ENCODE data around the gene SRPK1. TPM values are rescaled to one million over a fixed set of nuclear protein-coding genes. Genes with fewer than 3 reads are reported as not detected.
"Not testable (repeated sequence)": the region's sequence is repeated elsewhere in the genome, so short reads cannot be mapped to it uniquely, and the experiment has no call there.

Gene SRPK1
- total RNA-seq, 2 experiments from 2014 or later: 100 to 118 TPM

DNA sequence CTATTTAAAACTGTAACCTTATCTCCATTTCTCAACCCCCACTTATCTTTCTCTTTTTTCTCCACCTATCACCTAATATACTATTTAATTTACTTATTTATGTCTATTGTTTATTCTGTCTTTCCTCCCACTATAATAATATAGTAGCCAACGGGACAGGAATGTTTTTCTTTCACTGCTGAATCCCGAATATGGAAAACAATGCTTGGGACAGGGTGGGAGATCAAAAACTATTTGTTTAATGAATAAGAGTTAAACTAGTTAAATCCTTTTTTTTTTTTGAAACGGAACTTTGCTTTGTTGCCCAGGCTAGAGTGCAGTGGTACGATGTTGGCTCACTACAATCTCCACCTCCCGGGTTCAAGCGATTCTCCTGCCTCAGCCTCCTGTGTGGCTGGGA lies 6.4 kb downstream of the SRPK1 start:
- DNase-seq: no peak
- no peak overlapping the region for H3K4me3 Mint-ChIP-seq
- no peaks in the 10 kb centered on the region for H3K27me3 Mint-ChIP-seq
- no peak for ATAC-seq
- no peak overlapping the region for H3K27ac Mint-ChIP-seq
- ChIA-PET POLR2A (no interaction called here), CTCF (no interaction called here)
- intact Hi-C loops (cut with DNase I, micrococcal nuclease): no loop called here
- peaks cover 63% of the 10 kb centered on the region for H3K36me3 Mint-ChIP-seq (ENCODE audit: low read depth)
- H3K9me3 Mint-ChIP-seq (ENCODE audit: low read depth): peaks cover 9% of the 10 kb centered on the region
- peaks cover 23% of the 10 kb centered on the region for H3K4me1 Mint-ChIP-seq

DNA sequence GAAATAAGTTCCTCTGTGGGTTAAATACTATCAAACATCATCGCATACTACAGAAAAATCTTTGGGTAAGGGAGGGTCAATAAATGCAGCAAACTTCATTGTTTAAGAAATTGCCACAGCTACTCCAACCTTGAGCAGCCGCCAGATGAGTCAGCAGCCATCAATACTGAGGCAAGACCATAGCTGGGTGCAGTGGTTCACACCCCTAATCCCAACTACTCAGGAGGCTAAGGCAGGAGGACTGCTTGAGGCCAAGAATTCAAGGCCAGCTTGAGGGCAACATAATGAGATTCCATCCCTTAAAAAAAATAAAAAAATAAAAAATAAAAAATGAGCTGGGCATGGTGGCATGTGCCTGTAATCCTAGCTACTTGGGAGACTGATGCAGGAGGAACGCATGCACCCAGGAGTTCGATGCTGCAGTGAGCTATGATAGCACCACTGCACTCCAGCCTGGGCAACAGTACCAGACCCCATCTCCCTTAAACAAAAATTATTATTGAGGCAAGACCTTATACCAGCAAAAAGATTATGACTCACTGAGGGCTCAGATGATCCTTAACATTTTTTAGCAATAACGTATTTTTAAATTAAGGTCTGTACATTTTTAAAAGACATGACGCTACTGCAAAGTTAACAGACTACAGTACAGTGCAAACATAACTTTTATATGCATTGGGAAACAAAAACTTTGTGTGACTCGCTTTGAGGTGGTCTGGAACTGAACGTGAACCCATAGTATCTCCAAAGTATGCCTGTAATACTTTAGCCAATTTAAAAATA lies 8.8 kb downstream of the SRPK1 start:
- Mint-ChIP-seq H3K4me1 (peaks cover 2% of the 10 kb centered on the region), H3K9me3 (ENCODE audit: low read depth) (peaks cover 23% of the 10 kb centered on the region), H3K27me3 (no peaks in the 10 kb centered on the region), H3K4me3 (no peak overlapping the region), H3K36me3 (ENCODE audit: low read depth) (peaks cover 66% of the 10 kb centered on the region), H3K27ac (no peak overlapping the region)
- ChIA-PET CTCF (interaction anchor here (0.6 to 1.3 kb wide), 3 partner anchors 8 to 29 kb away, joined by 3 read pairs; no protein-coding TSS in a partner anchor), POLR2A (interaction anchor here (0.6 to 0.8 kb wide), 4 partner anchors 9 to 570 kb away, joined by 3 to 7 read pairs (median 4); partner anchors contain the start of gene SRPK1)
- ATAC-seq (no peak), DNase-seq (no peak)
- intact Hi-C loops (cut with DNase I, micrococcal nuclease): no loop called here

DNA sequence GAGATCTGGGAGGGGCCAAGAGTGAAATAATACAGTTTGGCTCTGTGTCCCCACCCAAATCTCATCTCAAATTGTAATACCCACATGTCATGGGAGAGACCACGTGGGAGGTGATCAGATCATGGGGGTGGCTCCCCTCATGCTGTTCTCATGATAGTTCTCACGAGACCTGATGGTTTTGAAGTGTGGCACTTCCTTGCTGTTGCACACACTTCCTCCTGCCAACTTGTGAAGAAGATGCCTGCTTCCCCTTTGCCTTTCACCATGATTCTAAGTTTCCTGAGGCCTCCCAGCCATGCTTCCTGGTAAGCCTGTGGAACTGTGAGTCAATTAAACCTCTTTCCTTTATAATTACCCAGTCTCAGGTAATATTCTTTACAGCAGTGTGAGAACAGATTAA lies 11.3 kb downstream of the SRPK1 start:
- H3K27ac Mint-ChIP-seq; DNase-seq; intact Hi-C loops (cut with DNase I, micrococcal nuclease); H3K4me3 Mint-ChIP-seq; H3K27me3 Mint-ChIP-seq; CTCF ChIA-PET; ATAC-seq: not testable (repeated sequence)
- peaks cover 12% of the 10 kb centered on the region for H3K4me1 Mint-ChIP-seq
- peaks cover 23% of the 10 kb centered on the region for H3K9me3 Mint-ChIP-seq (ENCODE audit: low read depth)
- peaks cover 70% of the 10 kb centered on the region for H3K36me3 Mint-ChIP-seq (ENCODE audit: low read depth)
- POLR2A ChIA-PET: interaction anchor here (1.2 kb wide), 1 partner anchor 7 kb away, joined by 3 read pairs; no protein-coding TSS in a partner anchor

DNA sequence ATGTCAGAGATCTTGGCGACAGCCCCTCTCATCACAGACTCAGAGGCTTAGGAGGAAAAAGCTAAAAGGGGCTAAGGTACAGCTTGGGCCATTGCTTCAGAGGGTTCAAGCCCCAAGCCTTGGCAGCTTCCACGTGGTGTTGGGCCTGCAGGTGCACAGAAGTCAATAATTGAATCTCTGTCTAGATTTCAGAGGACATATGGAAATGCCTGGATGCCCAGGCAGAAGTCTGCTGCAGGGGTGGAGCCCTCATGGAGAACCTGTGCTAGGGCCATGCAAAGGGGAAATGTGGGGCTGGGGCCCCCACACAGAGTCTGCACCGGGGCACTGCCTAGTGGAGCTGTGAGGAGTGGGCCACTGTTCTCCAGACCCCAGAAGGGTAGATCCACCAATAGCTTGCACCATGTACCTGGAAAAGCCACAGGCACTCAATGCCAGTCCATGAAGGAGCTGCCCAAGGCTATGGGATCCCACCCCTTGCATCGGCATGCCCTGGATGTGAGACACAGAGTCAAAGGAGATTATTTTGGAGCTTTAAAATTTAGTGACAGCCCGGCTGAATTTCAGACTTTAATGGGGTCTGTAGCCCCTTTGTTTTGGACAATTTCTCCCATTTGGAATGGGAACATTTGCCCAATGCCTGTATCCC lies 12.0 kb downstream of the SRPK1 start:
- POLR2A ChIA-PET: interaction anchor here (1.2 kb wide), 1 partner anchor 8 kb away, joined by 3 read pairs; no protein-coding TSS in a partner anchor
- ATAC-seq; H3K4me3 Mint-ChIP-seq; intact Hi-C loops (cut with DNase I, micrococcal nuclease); H3K27ac Mint-ChIP-seq; H3K27me3 Mint-ChIP-seq; CTCF ChIA-PET: not testable (repeated sequence)
- peaks cover 68% of the 10 kb centered on the region for H3K36me3 Mint-ChIP-seq (ENCODE audit: low read depth)
- peak; percentile 13 for DNase-seq
- peaks cover 23% of the 10 kb centered on the region for H3K9me3 Mint-ChIP-seq (ENCODE audit: low read depth)
- peaks cover 12% of the 10 kb centered on the region for H3K4me1 Mint-ChIP-seq

DNA sequence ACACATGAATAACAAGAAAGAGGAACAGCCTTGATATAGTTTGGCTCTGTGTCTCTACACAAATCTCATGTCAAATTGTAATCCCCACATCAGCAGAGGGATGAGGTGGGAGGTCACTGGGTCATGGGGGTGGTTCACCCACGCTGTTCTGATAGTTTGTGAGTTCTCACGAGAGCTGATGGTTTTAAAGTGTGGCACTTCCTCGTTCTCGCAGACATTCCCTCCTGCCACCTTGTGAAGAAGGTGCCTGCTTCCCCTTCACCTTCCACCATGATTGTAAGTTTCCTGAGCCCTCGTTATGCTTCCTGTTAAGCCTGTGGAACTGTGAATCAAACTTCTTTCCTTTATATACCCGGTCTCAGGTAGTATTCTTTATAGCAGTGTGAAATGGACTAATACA lies 13.1 kb downstream of the SRPK1 start:
- intact Hi-C loops (cut with DNase I, micrococcal nuclease): no loop called here
- no peak for DNase-seq
- H3K9me3 Mint-ChIP-seq (ENCODE audit: low read depth): peaks cover 23% of the 10 kb centered on the region
- POLR2A ChIA-PET: interaction anchor here (0.6 kb wide), 1 partner anchor 222 kb away, joined by 4 read pairs; no protein-coding TSS in a partner anchor
- CTCF ChIA-PET: no interaction called here
- H3K4me3 Mint-ChIP-seq: no peak overlapping the region
- H3K27ac Mint-ChIP-seq: no peak overlapping the region
- no peaks in the 10 kb centered on the region for H3K27me3 Mint-ChIP-seq
- H3K36me3 Mint-ChIP-seq (ENCODE audit: low read depth): peaks cover 60% of the 10 kb centered on the region
- peaks cover 12% of the 10 kb centered on the region for H3K4me1 Mint-ChIP-seq
- ATAC-seq: no peak

DNA sequence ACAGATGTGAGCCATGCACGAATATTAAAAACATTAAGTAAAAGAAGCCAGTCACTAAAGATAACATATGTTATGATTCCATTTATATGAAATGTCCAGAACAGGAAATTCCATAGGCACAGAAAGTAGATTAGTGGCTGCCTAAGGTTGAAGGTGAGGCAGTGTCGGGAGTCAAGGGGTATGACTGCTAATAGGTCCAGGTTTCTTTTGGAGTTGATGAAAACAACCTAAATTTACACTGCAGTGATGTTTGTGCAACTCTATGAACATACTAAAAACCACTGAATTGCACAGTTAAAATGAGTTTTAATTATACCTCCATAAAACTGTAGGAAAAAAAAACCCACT lies 14.4 kb downstream of the SRPK1 start:
- Mint-ChIP-seq H3K9me3 (ENCODE audit: low read depth) (peaks cover 23% of the 10 kb centered on the region), H3K27ac (no peak overlapping the region), H3K4me1 (peaks cover 12% of the 10 kb centered on the region), H3K4me3 (no peak overlapping the region), H3K36me3 (ENCODE audit: low read depth) (peaks cover 50% of the 10 kb centered on the region), H3K27me3 (no peaks in the 10 kb centered on the region)
- intact Hi-C loops (cut with DNase I, micrococcal nuclease): no loop called here
- DNase-seq: no peak
- ChIA-PET POLR2A (no interaction called here), CTCF (no interaction called here)
- ATAC-seq: no peak

DNA sequence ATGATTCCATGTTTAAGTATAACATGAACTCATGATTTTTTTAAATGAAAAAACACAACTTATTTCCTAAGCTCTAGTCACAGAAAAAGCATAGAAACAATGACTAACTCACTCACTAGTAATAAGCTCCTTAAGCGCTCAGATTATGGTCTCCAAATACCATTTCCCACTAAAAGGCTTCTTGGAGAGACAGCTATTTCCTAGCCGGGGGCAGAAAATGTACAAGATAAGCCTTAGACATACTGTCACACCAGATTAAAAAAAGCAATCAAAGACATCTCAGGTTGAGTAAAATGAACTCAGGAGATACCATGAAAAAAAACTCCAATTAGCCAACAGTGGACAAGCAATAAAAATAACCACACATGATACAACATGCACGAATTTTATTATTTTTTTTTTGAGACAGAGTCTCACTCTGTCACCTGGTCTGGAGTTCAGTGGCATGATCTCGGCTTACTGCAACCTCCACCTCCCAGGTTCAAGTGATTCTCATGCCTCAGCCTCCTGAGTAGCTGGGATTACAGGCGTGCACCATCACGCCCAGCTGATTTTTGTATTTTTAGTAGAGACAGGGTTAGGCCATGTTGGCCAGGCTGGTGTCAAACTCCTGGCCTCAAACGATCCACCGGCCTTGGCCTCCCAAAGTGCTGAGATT lies 14.9 kb downstream of the SRPK1 start:
- no peak for DNase-seq
- peaks cover 20% of the 10 kb centered on the region for H3K9me3 Mint-ChIP-seq (ENCODE audit: low read depth)
- ChIA-PET POLR2A (interaction anchor here (0.9 kb wide), 1 partner anchor 12 kb away, joined by 3 read pairs; no protein-coding TSS in a partner anchor), CTCF (no interaction called here)
- peaks cover 50% of the 10 kb centered on the region for H3K36me3 Mint-ChIP-seq (ENCODE audit: low read depth)
- intact Hi-C loops (cut with DNase I, micrococcal nuclease): no loop called here
- peaks cover 12% of the 10 kb centered on the region for H3K4me1 Mint-ChIP-seq
- no peak overlapping the region for H3K4me3 Mint-ChIP-seq
- peak; percentile 23 for ATAC-seq
- H3K27ac Mint-ChIP-seq: no peak overlapping the region
- H3K27me3 Mint-ChIP-seq: no peaks in the 10 kb centered on the region

DNA sequence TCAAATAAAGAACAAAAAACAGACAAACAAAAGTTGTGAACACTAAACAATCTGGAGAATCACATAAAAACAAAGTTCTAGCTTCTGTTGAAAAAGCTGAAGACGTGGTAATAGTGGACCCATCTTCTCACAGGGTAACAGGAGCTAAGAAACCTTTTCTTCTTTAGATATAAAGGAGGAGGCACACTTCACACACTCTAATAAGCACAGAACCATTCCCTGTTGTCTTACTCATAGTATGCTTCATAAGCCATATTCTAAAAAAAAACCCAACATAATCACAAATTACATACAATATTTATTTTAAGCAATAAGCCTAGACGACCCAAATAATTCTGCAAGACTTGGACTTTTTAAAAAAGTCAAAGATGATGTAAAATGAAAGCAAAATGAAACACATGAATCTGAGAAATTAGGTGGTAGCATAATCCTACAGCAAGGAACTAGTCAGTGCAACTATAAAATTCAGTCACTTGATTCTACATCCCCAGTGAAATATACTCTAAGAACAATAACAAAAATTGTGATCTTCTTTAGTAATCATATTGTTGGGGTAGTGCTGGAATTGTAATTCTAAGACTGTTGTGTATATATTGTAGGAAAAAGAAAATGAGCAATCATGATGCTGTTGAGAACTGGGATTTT lies 15.6 kb downstream of the SRPK1 start:
- H3K27ac Mint-ChIP-seq: no peak overlapping the region
- peak; percentile 65 for ATAC-seq

DNA sequence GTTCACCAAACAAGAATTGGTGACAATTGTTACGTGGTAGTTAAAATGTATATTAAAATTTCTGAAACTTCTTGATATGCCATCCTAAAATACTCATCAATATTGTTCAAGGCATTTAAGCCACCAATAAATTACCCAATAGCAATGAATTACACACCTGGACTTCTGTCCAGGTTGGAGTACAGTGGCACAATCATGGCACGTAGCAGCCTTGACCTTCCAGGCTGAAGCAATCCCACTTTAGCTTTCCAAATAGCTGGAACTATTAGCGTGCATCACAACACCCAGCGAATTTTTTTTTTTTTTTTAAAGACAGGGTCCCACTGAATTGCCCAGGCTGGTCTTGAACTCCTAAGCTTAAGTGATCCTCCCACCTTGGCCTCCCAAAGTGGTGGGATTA lies 17.2 kb downstream of the SRPK1 start:
- H3K36me3 Mint-ChIP-seq (ENCODE audit: low read depth): peaks cover 44% of the 10 kb centered on the region

More for the DNA sequence above, 15.6 kb downstream of the SRPK1 start:
- no peak overlapping the region for H3K4me3 Mint-ChIP-seq
- no peak for DNase-seq
- no peaks in the 10 kb centered on the region for H3K27me3 Mint-ChIP-seq
- H3K4me1 Mint-ChIP-seq: peaks cover 12% of the 10 kb centered on the region
- peaks cover 49% of the 10 kb centered on the region for H3K36me3 Mint-ChIP-seq (ENCODE audit: low read depth)
- ChIA-PET CTCF (no interaction called here), POLR2A (interaction anchor here (0.9 kb wide), 1 partner anchor 12 kb away, joined by 3 read pairs; no protein-coding TSS in a partner anchor)
- intact Hi-C loops (cut with DNase I, micrococcal nuclease): no loop called here
- H3K9me3 Mint-ChIP-seq (ENCODE audit: low read depth): peaks cover 16% of the 10 kb centered on the region

DNA sequence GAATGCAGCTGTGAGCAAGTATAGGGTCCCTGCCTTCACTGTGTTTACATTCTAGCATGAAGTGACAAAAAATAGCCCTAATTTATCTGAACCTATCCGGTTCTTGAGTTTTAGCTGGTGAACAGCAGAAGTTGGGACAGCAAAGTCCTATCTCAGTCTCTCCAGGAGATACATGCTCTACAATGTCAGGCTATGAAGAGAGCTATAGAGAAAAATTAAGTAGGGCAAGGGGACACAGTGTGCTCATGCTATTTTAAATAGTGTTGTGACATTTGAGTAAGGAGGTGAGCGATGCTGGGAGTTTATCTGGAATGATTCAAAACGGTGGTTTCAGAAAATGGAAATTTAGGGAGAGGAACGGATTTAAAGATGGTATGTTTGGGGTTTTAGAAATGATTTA lies 20.4 kb downstream of the SRPK1 start:
- no peak for DNase-seq
- Mint-ChIP-seq H3K4me3 (no peak overlapping the region), H3K36me3 (ENCODE audit: low read depth) (peaks cover 42% of the 10 kb centered on the region), H3K27ac (no peak overlapping the region), H3K9me3 (ENCODE audit: low read depth) (no peaks in the 10 kb centered on the region), H3K4me1 (peaks cover 12% of the 10 kb centered on the region), H3K27me3 (no peaks in the 10 kb centered on the region)
- intact Hi-C loops (cut with DNase I, micrococcal nuclease): no loop called here
- CTCF ChIA-PET: interaction anchor here (0.6 to 0.9 kb wide), 2 partner anchors 11 to 24 kb away, joined by 3 read pairs; no protein-coding TSS in a partner anchor
- POLR2A ChIA-PET: no interaction called here
- no peak for ATAC-seq

More for the DNA sequence above, 17.2 kb downstream of the SRPK1 start:
- ChIA-PET CTCF (interaction anchor here (0.6 to 1.2 kb wide), 3 partner anchors 9 to 37 kb away, joined by 3 to 4 read pairs (median 4); no protein-coding TSS in a partner anchor), POLR2A (no interaction called here)
- no peak overlapping the region for H3K4me3 Mint-ChIP-seq
- H3K27me3 Mint-ChIP-seq: no peaks in the 10 kb centered on the region
- H3K4me1 Mint-ChIP-seq: peaks cover 12% of the 10 kb centered on the region
- H3K9me3 Mint-ChIP-seq (ENCODE audit: low read depth): peaks cover 7% of the 10 kb centered on the region
- no peak overlapping the region for H3K27ac Mint-ChIP-seq
- ATAC-seq (no peak), DNase-seq (no peak)
- intact Hi-C loops (cut with DNase I, micrococcal nuclease): no loop called here

DNA sequence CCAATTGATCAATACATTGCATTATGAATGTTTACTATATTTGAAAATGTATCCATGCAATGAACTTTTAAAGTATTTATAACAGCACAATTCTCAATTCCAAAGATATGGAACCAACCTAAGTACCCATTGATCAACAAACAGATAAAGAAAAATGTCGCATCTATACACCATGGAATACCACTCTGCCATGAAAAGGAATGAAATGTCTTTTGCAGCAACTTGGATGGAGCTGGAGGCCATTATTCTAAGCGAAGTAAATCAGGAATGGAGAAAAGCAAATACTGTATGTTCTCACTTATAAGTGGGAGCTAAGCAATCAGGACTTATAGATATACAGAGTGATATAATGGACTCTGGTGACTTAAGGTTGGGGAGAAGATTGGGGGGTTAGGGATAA lies 22.9 kb downstream of the SRPK1 start:
- no peak for ATAC-seq

More for the DNA sequence above, 22.9 kb downstream of the SRPK1 start:
- ChIA-PET CTCF (interaction anchor here (1.1 kb wide), 1 partner anchor 11 kb away, joined by 3 read pairs; no protein-coding TSS in a partner anchor), POLR2A (no interaction called here)
- Mint-ChIP-seq H3K36me3 (ENCODE audit: low read depth) (peaks cover 38% of the 10 kb centered on the region), H3K9me3 (ENCODE audit: low read depth) (no peaks in the 10 kb centered on the region), H3K27me3 (no peaks in the 10 kb centered on the region), H3K27ac (no peak overlapping the region), H3K4me3 (no peak overlapping the region), H3K4me1 (peaks cover 14% of the 10 kb centered on the region)
- intact Hi-C loops (cut with DNase I, micrococcal nuclease): no loop called here
- no peak for DNase-seq

Data from activated CD4-positive, alpha-beta T cell treated with anti-CD3 and anti-CD28 coated beads for 36 hours (primary cell).